CD4-positive, CD25-positive, alpha-beta regulatory T cell (primary cell): ENCODE results near the gene SCAF1. TPM values are rescaled to one million over a fixed set of nuclear protein-coding genes. Genes with fewer than 3 reads are reported as not detected.

Experiments
- ATAC-seq, 2 donors: fragments of 150-1000 bp; cut with Tn5 transposase; one replicate each; pipeline ENCODE4 v1.10.0; 2021; ENCODE audit warnings: low read depth in 2 of 2, moderate number of reproducible peaks in 2 of 2, moderate library complexity in 1 of 2
- DNase-seq, 3 donors: peaks; one replicate each; pipeline versions ENCODE4 v3.0.0 to v3.0.0-alpha.2; 2012 to 2022; ENCODE audit warnings: mixed read lengths in 1 of 3
- H3K27ac ChIP-seq: one replicate; pipeline ENCODE4 v1.7.0; 2013; ENCODE audit warnings: mild to moderate bottlenecking, low read length; ENCODE audit not compliant: insufficient read depth, poor library complexity, severe bottlenecking
- H3K27me3 ChIP-seq: one replicate; pipeline ENCODE4 v1.7.0; 2013; ENCODE audit warnings: low read length; ENCODE audit not compliant: control insufficient read depth, insufficient read depth
- H3K36me3 ChIP-seq: one replicate; pipeline ENCODE4 v1.7.0; 2013; ENCODE audit warnings: mild to moderate bottlenecking, low read length, moderate library complexity; ENCODE audit not compliant: control insufficient read depth, insufficient read depth
- H3K4me1 ChIP-seq: 2 replicates; pipeline ENCODE4 v1.7.0; 2013; ENCODE audit warnings: mild to moderate bottlenecking, low read length; ENCODE audit not compliant: insufficient read depth, control insufficient read depth, poor library complexity, severe bottlenecking
- H3K4me3 ChIP-seq: one replicate; pipeline ENCODE4 v1.7.0; 2013; ENCODE audit warnings: low read depth, mild to moderate bottlenecking, low read length, moderate library complexity
- H3K9me3 ChIP-seq, 2 experiments: 1 replicate in 1 of 2; 2 replicates in 1 of 2; pipeline ENCODE4 v1.7.0; 2013; ENCODE audit warnings: low read length in 2 of 2, mild to moderate bottlenecking in 1 of 2, moderate library complexity in 1 of 2; ENCODE audit not compliant: control insufficient read depth in 2 of 2
- H3K27ac Mint-ChIP-seq, 3 donors: one replicate each; pipeline ENCODE4 v1.8.0; 2020 to 2022; ENCODE audit warnings: mild to moderate bottlenecking in 3 of 3, mixed read lengths in 3 of 3, moderate library complexity in 2 of 3
- H3K27me3 Mint-ChIP-seq: one replicate; pipeline ENCODE4 v1.8.0; 2022; ENCODE audit warnings: mild to moderate bottlenecking, mixed read lengths
- H3K36me3 Mint-ChIP-seq: one replicate; pipeline ENCODE4 v1.8.0; 2020; ENCODE audit warnings: mixed read lengths
- H3K4me1 Mint-ChIP-seq, 4 donors: one replicate each; pipeline ENCODE4 v1.8.0; 2020 to 2022; ENCODE audit warnings: mixed read lengths in 4 of 4, mild to moderate bottlenecking in 1 of 4
- H3K4me3 Mint-ChIP-seq, 4 donors: one replicate each; pipeline ENCODE4 v1.8.0; 2020 to 2022; ENCODE audit warnings: mild to moderate bottlenecking in 4 of 4, mixed read lengths in 4 of 4, moderate library complexity in 3 of 4
- H3K9me3 Mint-ChIP-seq, 7 donors: one replicate each; pipeline ENCODE4 v1.8.0; 2020 to 2022; ENCODE audit warnings: mixed read lengths in 7 of 7, mild to moderate bottlenecking in 3 of 7, moderate library complexity in 2 of 7
- polyA plus RNA-seq, 4 donors: library from polyadenylated mRNA; unstranded; fragments of 300-500 nt; fragmentation: Illumina TruSeq; gene quantifications; one replicate each; pipeline ENCODE4 v1.2.3, GENCODE V29; 2021
- total RNA-seq: library from RNA; stranded (reverse); gene quantifications from one replicate; pipeline ENCODE4 v1.2.3, GENCODE V29; 2022

SCAF1 gene
- total and polyA plus RNA-seq, 5 donors from 2014 or later = 0.53 to 47.4 (median 0.81) TPM; not detected in 1

- Mint-ChIP-seq H3K9me3 (no peaks in the 10 kb centered on the region), H3K27ac (no peak overlapping the region), H3K27me3 (no peaks in the 10 kb centered on the region), H3K4me1 (peaks cover 0 to 40% (median 2%) of the 10 kb centered on the region in 4 donors), H3K36me3 (peaks cover 13% of the 10 kb centered on the region), H3K4me3 (no peak overlapping the region)
- H3K9me3 ChIP-seq = no peaks in the 10 kb centered on the region
- ATAC-seq (no peak), DNase-seq (no peak)
- H3K27me3 ChIP-seq = no peaks in the 10 kb centered on the region
- H3K4me3 ChIP-seq = no peak overlapping the region
- peaks cover 18% of the 10 kb centered on the region for H3K4me1 ChIP-seq
- peaks cover 55% of the 10 kb centered on the region for H3K36me3 ChIP-seq
- no peak overlapping the region for H3K27ac ChIP-seq
These were observed 16.8 kb downstream of the SCAF1 start for GRCh38 chr19:49658566-49659442.

- peak overlapping the region in 2 of 4 donors; percentile 7 to 61 for H3K4me3 Mint-ChIP-seq
- no peaks in the 10 kb centered on the region for H3K9me3 Mint-ChIP-seq
- H3K27me3 ChIP-seq = no peaks in the 10 kb centered on the region
- no peaks in the 10 kb centered on the region for H3K9me3 ChIP-seq
- no peak overlapping the region for H3K27ac ChIP-seq
- ATAC-seq (no peak), DNase-seq (no peak)
- peaks cover 0 to 51% (median 10%) of the 10 kb centered on the region in 4 donors for H3K4me1 Mint-ChIP-seq
- H3K27ac Mint-ChIP-seq = no peak overlapping the region
- peaks cover 14% of the 10 kb centered on the region for H3K36me3 Mint-ChIP-seq
- no peak overlapping the region for H3K4me3 ChIP-seq
- peaks cover 47% of the 10 kb centered on the region for H3K36me3 ChIP-seq
- H3K27me3 Mint-ChIP-seq = peaks cover 2% of the 10 kb centered on the region
- H3K4me1 ChIP-seq = peaks cover 26% of the 10 kb centered on the region
These were observed 18.4 kb downstream of the SCAF1 start for GRCh38 chr19:49660338-49660961.

DNA sequence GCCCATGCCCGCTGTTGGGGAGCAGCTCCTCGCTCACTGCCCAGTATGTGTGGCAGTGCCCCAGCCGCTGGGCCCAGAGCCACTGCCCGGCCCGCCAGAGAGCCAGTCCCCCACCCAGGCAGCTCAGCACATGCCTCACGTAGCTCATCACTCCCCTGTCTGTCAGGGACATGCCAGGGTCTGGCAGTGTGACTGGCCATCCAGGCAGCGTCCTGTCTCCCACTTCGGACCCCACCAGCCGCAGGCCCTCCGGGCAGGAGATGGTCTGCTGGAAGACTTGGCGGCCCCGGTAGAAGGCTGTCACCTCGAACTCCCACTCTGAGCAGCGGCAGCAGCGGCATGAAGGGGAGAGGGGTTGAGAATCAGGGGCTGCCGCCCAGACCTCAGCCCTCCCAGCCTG lies 20.0 kb downstream of the SCAF1 start:
- Mint-ChIP-seq H3K4me1 (peaks cover 0 to 62% (median 19%) of the 10 kb centered on the region in 4 donors), H3K36me3 (peaks cover 8% of the 10 kb centered on the region), H3K27ac (peak overlapping the region in 2 of 3 donors; percentile 36 to 63), H3K9me3 (no peaks in the 10 kb centered on the region), H3K27me3 (peaks cover 6% of the 10 kb centered on the region), H3K4me3 (peak overlapping the region in 2 of 4 donors; percentile 13 to 22)
- no peak for ATAC-seq
- Histone ChIP-seq H3K27ac (peak overlapping the region; percentile 87), H3K4me3 (no peak overlapping the region), H3K36me3 (peaks cover 39% of the 10 kb centered on the region), H3K9me3 (no peaks in the 10 kb centered on the region), H3K4me1 (peaks cover 38% of the 10 kb centered on the region), H3K27me3 (no peaks in the 10 kb centered on the region)
- DNase-seq = no peak

DNA sequence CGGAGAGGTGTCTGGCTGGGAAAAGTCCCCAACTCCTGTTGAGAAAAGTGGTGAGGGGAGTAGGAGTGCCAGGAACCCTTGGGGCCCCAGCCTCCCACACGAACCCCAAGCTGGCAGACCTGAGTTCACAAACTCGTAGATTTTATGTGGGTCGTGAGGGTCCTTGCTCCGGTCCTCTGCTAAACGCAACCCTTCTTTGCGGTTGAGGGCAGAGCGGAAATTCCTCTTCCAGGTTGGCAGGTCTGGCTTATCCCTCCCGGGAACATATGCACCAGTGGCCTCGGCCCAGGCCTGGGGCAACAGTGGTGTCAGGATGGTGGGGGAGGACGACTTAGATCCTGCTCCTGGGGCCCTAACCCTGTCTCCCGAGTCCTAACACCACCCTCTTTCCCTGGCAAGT lies 21.2 kb downstream of the SCAF1 start:
- H3K4me1 ChIP-seq = peaks cover 38% of the 10 kb centered on the region

DNA sequence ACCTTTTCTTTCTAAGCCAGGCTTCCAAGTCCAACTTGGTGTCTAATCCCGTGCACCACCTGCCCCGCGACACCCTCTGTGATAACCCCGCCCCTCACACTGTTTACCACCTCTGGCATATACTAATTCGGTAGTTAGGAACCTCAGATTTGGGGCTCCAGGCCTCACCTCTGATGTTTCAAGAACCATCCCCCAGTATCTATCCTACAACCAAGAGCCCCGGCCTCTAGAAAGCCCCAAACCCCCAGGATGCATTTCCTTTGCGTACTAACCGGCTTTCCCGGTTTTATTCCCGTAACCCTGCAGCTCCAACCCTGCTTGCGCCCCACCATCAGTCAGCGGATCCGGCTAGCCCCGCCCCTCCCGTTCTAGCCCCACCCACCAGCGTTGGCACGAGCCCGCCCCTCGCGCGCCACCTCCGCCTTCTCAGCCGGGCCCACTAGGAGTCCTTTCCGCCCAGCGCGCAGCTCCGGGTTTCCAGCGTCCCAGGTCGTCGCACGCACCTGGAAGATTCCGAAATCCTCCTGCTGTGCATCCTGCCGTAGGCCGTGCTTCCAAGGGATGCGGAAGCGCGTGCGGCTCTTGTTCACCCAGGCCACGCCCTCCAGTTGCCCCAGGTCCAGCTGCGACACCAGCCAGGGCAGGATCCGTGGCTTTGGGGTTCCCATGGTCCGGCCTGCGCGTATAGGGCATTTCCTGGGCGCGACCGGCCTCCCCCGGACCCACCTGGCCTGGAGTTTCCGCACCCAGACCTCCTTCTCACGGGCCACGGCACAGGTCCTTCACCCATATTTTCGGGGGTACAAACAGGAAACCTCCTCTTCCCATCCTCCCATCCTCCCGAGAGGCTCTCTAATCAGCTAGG lies 22.4 kb downstream of the SCAF1 start:
- Histone ChIP-seq H3K27me3 (no peaks in the 10 kb centered on the region), H3K9me3 (no peaks in the 10 kb centered on the region), H3K4me1 (peaks cover 38% of the 10 kb centered on the region), H3K27ac (peak overlapping the region; percentile 87), H3K4me3 (peak overlapping the region; percentile 98), H3K36me3 (peaks cover 27% of the 10 kb centered on the region)
- DNase-seq = peak; percentile 87 to 90 (median 89)
- peak overlapping the region; percentile 97 to 99 (median 98) for H3K27ac Mint-ChIP-seq
- H3K4me1 Mint-ChIP-seq = peaks cover 0 to 64% (median 21%) of the 10 kb centered on the region in 4 donors
- H3K36me3 Mint-ChIP-seq = peaks cover 6% of the 10 kb centered on the region
- no peaks in the 10 kb centered on the region for H3K9me3 Mint-ChIP-seq
- H3K4me3 Mint-ChIP-seq = peak overlapping the region; percentile 93 to 100 (median 98)
- peak; percentile 70 to 73 for ATAC-seq
- peaks cover 6% of the 10 kb centered on the region for H3K27me3 Mint-ChIP-seq

More for the DNA sequence above, 21.2 kb downstream of the SCAF1 start:
- no peaks in the 10 kb centered on the region for H3K9me3 ChIP-seq
- H3K27ac ChIP-seq = peak overlapping the region; percentile 87
- H3K9me3 Mint-ChIP-seq = no peaks in the 10 kb centered on the region
- peaks cover 6% of the 10 kb centered on the region for H3K36me3 Mint-ChIP-seq
- peak overlapping the region in 2 of 3 donors; percentile 98 to 99 for H3K27ac Mint-ChIP-seq
- peak overlapping the region; percentile 83 for H3K4me3 ChIP-seq
- DNase-seq (no peak), ATAC-seq (no peak)
- H3K36me3 ChIP-seq = peaks cover 34% of the 10 kb centered on the region
- H3K27me3 ChIP-seq = no peaks in the 10 kb centered on the region
- H3K4me3 Mint-ChIP-seq = peak overlapping the region in 3 of 4 donors; percentile 98 to 100 (median 99)
- peaks cover 6% of the 10 kb centered on the region for H3K27me3 Mint-ChIP-seq
- H3K4me1 Mint-ChIP-seq = peaks cover 0 to 67% (median 21%) of the 10 kb centered on the region in 4 donors

DNA sequence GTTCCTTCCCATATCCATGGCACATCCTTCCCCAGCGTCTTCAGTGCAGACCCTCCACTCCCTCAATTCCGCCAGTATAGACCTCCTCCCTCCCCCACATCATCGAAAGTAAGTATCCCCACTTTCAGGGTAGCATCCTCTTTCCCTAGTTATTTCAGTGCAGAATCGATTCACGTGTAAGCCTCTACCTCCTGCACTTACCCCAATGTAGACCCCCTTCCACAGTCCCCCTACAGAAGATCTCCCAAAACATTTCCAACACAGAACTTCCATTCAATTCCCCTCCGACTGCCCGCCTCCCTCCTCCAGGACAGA lies 23.0 kb downstream of the SCAF1 start:
- ATAC-seq = no peak
- peaks cover 6% of the 10 kb centered on the region for H3K27me3 Mint-ChIP-seq
- Histone ChIP-seq H3K27me3 (no peaks in the 10 kb centered on the region), H3K9me3 (no peaks in the 10 kb centered on the region), H3K4me1 (peaks cover 38% of the 10 kb centered on the region), H3K36me3 (peaks cover 26% of the 10 kb centered on the region), H3K4me3 (peak overlapping the region; percentile 98), H3K27ac (peak overlapping the region; percentile 87)
- no peak for DNase-seq
- peaks cover 10% of the 10 kb centered on the region for H3K36me3 Mint-ChIP-seq
- H3K4me3 Mint-ChIP-seq = peak overlapping the region; percentile 93 to 100 (median 98)
- H3K9me3 Mint-ChIP-seq = no peaks in the 10 kb centered on the region
- peak overlapping the region; percentile 97 to 99 (median 98) for H3K27ac Mint-ChIP-seq
- peaks cover 0 to 59% (median 22%) of the 10 kb centered on the region in 4 donors for H3K4me1 Mint-ChIP-seq
